GM18873 (cell line): ENCODE results near the gene LNX1.

Source experiments
- ATAC-seq: cut with Tn5 transposase; IDR thresholded peaks from one replicate; pipeline ENCODE4 v1.9.1; 2021; ENCODE audit warnings: mild to moderate bottlenecking, moderate library complexity, moderate number of reproducible peaks; ENCODE audit not compliant: unreplicated experiment, low FRiP score

LNX1 gene

GRCh38 chr4:53591372-53591892 lies at the start of gene LNX1:
TSS of gene LNX1 (minus strand) at chr4:53591486. CDS start at chr4:53574002, 17,484 bp downstream.
- ATAC-seq, result no peak

GRCh38 chr4:53640576-53641453 lies 49.5 kb upstream of the LNX1 start:
- ATAC-seq, result peak; percentile 71

GRCh38 chr4:53638919-53639318 lies 47.6 kb upstream of the LNX1 start:
- no peak for ATAC-seq

- no peak for ATAC-seq
Measured at GRCh38 chr4:53637348-53637747, 46.1 kb upstream of the LNX1 start.

- no peak for ATAC-seq
Measured at GRCh38 chr4:53635697-53636483, 44.6 kb upstream of the LNX1 start.

- no peak for ATAC-seq
Measured at GRCh38 chr4:53633608-53634007, 42.3 kb upstream of the LNX1 start.

GRCh38 chr4:53629296-53629695 lies 38.0 kb upstream of the LNX1 start:
- no peak for ATAC-seq

- no peak for ATAC-seq
Measured at GRCh38 chr4:53626491-53626890, 35.2 kb upstream of the LNX1 start.

- no peak for ATAC-seq
Measured at GRCh38 chr4:53625888-53626287, 34.6 kb upstream of the LNX1 start.

GRCh38 chr4:53622739-53623151 lies 31.5 kb upstream of the LNX1 start:
- no peak for ATAC-seq

- ATAC-seq, result no peak
Measured at GRCh38 chr4:53620956-53621355, 29.7 kb upstream of the LNX1 start.

- no peak for ATAC-seq
Measured at GRCh38 chr4:53619431-53619830, 28.1 kb upstream of the LNX1 start.

- ATAC-seq, result no peak
Measured at GRCh38 chr4:53618321-53618720, 27.0 kb upstream of the LNX1 start.

GRCh38 chr4:53617101-53617680 lies 25.9 kb upstream of the LNX1 start:
- ATAC-seq, result no peak

GRCh38 chr4:53616219-53616618 lies 24.9 kb upstream of the LNX1 start:
- no peak for ATAC-seq

- ATAC-seq, result no peak
Measured at GRCh38 chr4:53614591-53614990, 23.3 kb upstream of the LNX1 start.

GRCh38 chr4:53613428-53613827 lies 22.1 kb upstream of the LNX1 start:
- no peak for ATAC-seq

- no peak for ATAC-seq
Measured at GRCh38 chr4:53608649-53609048, 17.4 kb upstream of the LNX1 start.

- no peak for ATAC-seq
Measured at GRCh38 chr4:53608242-53608641, 17.0 kb upstream of the LNX1 start.

GRCh38 chr4:53605783-53606182 lies 14.5 kb upstream of the LNX1 start:
- ATAC-seq, result no peak

- no peak for ATAC-seq
Measured at GRCh38 chr4:53602390-53602789, 11.1 kb upstream of the LNX1 start.
